OCI-LY7 (cell line): ENCODE measurements around the gene RNF168. TPM values are rescaled to one million over a fixed set of nuclear protein-coding genes. Genes with fewer than 3 reads are reported as not detected.

ENCODE experiments used
- BruUV-seq: library from RNA; stranded (reverse); fragments of 400-500 nt; replicated peaks from 2 replicates; lab custom pipeline; 2021; lab: Mats Ljungman, UMichigan
- CTCF ChIA-PET: fragments of 300-600 bp; sonication (Branson Sonifier 250); formaldehyde crosslinking; loops from one replicate; lab custom pipeline; 2022; ENCODE audit warnings: antibody characterized with exemption; ENCODE audit not compliant: unreplicated experiment; lab: Charles Lee
- POLR2A ChIA-PET: fragments of 300-600 bp; sonication (Branson Sonifier 250); formaldehyde crosslinking; loops from one replicate; lab custom pipeline; 2022; ENCODE audit warnings: antibody characterized with exemption; lab: Charles Lee
- DNase-seq: peaks from one replicate; pipeline ENCODE4 v3.0.0-alpha.2; 2015; ENCODE audit warnings: low spot score
- H2AFZ ChIP-seq: fragments of 200-600 bp; sonication (generic), shearing (Covaris generic); 2 replicates; pipeline ENCODE4 v1.6.1; 2014; ENCODE audit warnings: mild to moderate bottlenecking, antibody characterized with exemption, low read length, moderate library complexity
- H3K27ac ChIP-seq: fragments of 200-600 bp; sonication (generic); 2 replicates; pipeline ENCODE4 v1.5.1; 2014; ENCODE audit warnings: mixed run types, low read depth, mild to moderate bottlenecking, moderate library complexity, low read length, inconsistent platforms; ENCODE audit not compliant: poor library complexity, severe bottlenecking
- H3K36me3 ChIP-seq: fragments of 200-600 bp; sonication (generic); 2 replicates; pipeline ENCODE4 v1.6.1; 2014; ENCODE audit warnings: mild to moderate bottlenecking, antibody characterized with exemption, low read length, moderate library complexity, mixed read lengths; ENCODE audit not compliant: insufficient read depth
- H3K4me1 ChIP-seq: fragments of 200-600 bp; sonication (generic); 2 replicates; pipeline ENCODE4 v1.5.1; 2014; ENCODE audit warnings: mild to moderate bottlenecking, low read length; ENCODE audit not compliant: insufficient read depth, poor library complexity, severe bottlenecking
- H3K4me2 ChIP-seq: fragments of 200-600 bp; sonication (generic); 2 replicates; pipeline ENCODE4 v1.6.1; 2014; ENCODE audit warnings: mild to moderate bottlenecking, low read length
- H3K4me3 ChIP-seq: fragments of 200-600 bp; sonication (generic); 2 replicates; pipeline ENCODE4 v1.5.1; 2014; ENCODE audit warnings: mild to moderate bottlenecking, low read depth, low read length; ENCODE audit not compliant: poor library complexity, severe bottlenecking
- H3K79me2 ChIP-seq: fragments of 200-600 bp; sonication (generic); 2 replicates; pipeline ENCODE4 v1.6.1; 2016; ENCODE audit warnings: low read depth, mild to moderate bottlenecking, low read length, moderate library complexity, mixed read lengths; ENCODE audit not compliant: insufficient read depth
- H3K9me2 ChIP-seq: fragments of 200-600 bp; sonication (generic); 2 replicates; pipeline ENCODE4 v1.6.1; 2016; ENCODE audit warnings: mild to moderate bottlenecking, low read length, mixed read lengths; ENCODE audit not compliant: insufficient read depth
- H3K9me3 ChIP-seq: fragments of 200-600 bp; sonication (generic); 2 replicates; pipeline ENCODE4 v1.6.1; 2014; ENCODE audit warnings: mild to moderate bottlenecking, mixed run types, low read length, mixed read lengths
- H4K20me1 ChIP-seq: fragments of 200-600 bp; sonication (generic); 2 replicates; pipeline ENCODE4 v1.6.1; 2014; ENCODE audit warnings: mild to moderate bottlenecking, antibody characterized with exemption, low read length, moderate library complexity, mixed read lengths; ENCODE audit not compliant: insufficient read depth
- CTCF ChIP-seq: fragments of 200-600 bp; sonication (generic); conservative IDR thresholded peaks from 2 replicates; pipeline ENCODE4 v1.5.1; 2014; ENCODE audit warnings: mild to moderate bottlenecking, antibody characterized with exemption, low read length, moderate library complexity, mixed read lengths
- EZH2phosphoT487 ChIP-seq: fragments of 200-600 bp; sonication (generic); IDR thresholded peaks from 2 replicates; pipeline ENCODE4 v1.6.1; 2018; ENCODE audit warnings: low read depth, borderline replicate concordance, mild to moderate bottlenecking, mixed run types, antibody characterized with exemption, low read length, moderate library complexity, mixed read lengths
- intact Hi-C: fragments of 100-400 bp; cut with micrococcal nuclease; formaldehyde crosslinking; loops from one replicate; pipeline ENCODE4 v1.10.0; 2022; ENCODE audit not compliant: unreplicated experiment
- total RNA-seq, 2 experiments: library from RNA; depleted of rRNA in 1 of 2; stranded (reverse); fragments of >200 nt in 1 of 2; shearing (Covaris generic) in 1 of 2; gene quantifications; 2 replicates each; pipeline ENCODE4 v1.2.3, GENCODE V29; 2014 to 2022

Gene RNF168
- total RNA-seq, 2 experiments from 2014 or later = 31.3 to 38.1 TPM

GRCh38 chr3:196517162-196517800, 13.7 kb upstream of the RNF168 start:
- no TSS peak for BruUV-seq
- no peaks in the 10 kb centered on the region for H3K36me3 ChIP-seq
- no peak overlapping the region for H3K27ac ChIP-seq
- no peaks in the 10 kb centered on the region for H4K20me1 ChIP-seq
- no peaks in the 10 kb centered on the region for H3K79me2 ChIP-seq
- H3K9me2 ChIP-seq = no peaks in the 10 kb centered on the region
- H2AFZ ChIP-seq = no peak overlapping the region
- no peaks in the 10 kb centered on the region for H3K4me1 ChIP-seq
- no peak for TF ChIP-seq CTCF
- TF ChIP-seq EZH2phosphoT487 = no peak
- no peak overlapping the region for H3K4me2 ChIP-seq
- CTCF ChIA-PET = no interaction called here
- DNase-seq = no peak
- POLR2A ChIA-PET = interaction anchor here (0.6 to 1.4 kb wide), 3 partner anchors 27 to 528 kb away, joined by 3 to 6 read pairs (median 4); no protein-coding TSS in a partner anchor
- intact Hi-C loops = no loop called here
- H3K4me3 ChIP-seq = no peak overlapping the region
- peaks cover 26% of the 10 kb centered on the region for H3K9me3 ChIP-seq

GRCh38 chr3:196514913-196515621, 11.5 kb upstream of the RNF168 start, which contains the start of gene SMCO1:
SMCO1 (minus strand) TSS chr3:196515346; CDS start chr3:196515209, 137 bp downstream.
- no peak within 1 kb of the TSS for H2AFZ ChIP-seq
- H3K9me3 ChIP-seq = peaks cover 22% of the 10 kb centered on the region
- BruUV-seq = no TSS peak
- no peaks in the 10 kb centered on the region for H3K36me3 ChIP-seq
- ChIA-PET CTCF (no interaction called here), POLR2A (no interaction called here)
- H3K4me1 ChIP-seq = no peaks in the 10 kb centered on the region
- no peak within 1 kb of the TSS for H3K27ac ChIP-seq
- TF ChIP-seq CTCF (no peak), EZH2phosphoT487 (no peak)
- H3K4me3 ChIP-seq = no peak within 1 kb of the TSS
- no peak for DNase-seq
- H3K79me2 ChIP-seq = no peaks in the 10 kb centered on the region
- no peaks in the 10 kb centered on the region for H3K9me2 ChIP-seq
- H4K20me1 ChIP-seq = no peaks in the 10 kb centered on the region
- intact Hi-C loops = no loop called here
- H3K4me2 ChIP-seq = no peak within 1 kb of the TSS

GRCh38 chr3:196514350-196514716, 10.8 kb upstream of the RNF168 start:
- CTCF ChIA-PET = no interaction called here
- H3K27ac ChIP-seq = no peak overlapping the region

More at GRCh38 chr3:196514350-196514716, 10.8 kb upstream of the RNF168 start:
- Histone ChIP-seq H2AFZ (no peak overlapping the region), H3K4me1 (no peaks in the 10 kb centered on the region), H3K9me3 (peaks cover 14% of the 10 kb centered on the region), H3K36me3 (no peaks in the 10 kb centered on the region), H3K9me2 (no peaks in the 10 kb centered on the region), H4K20me1 (no peaks in the 10 kb centered on the region), H3K79me2 (no peaks in the 10 kb centered on the region), H3K4me3 (no peak overlapping the region), H3K4me2 (no peak overlapping the region)
- no peak for DNase-seq
- POLR2A ChIA-PET = interaction anchor here (0.6 kb wide), 2 partner anchors 52 to 225 kb away, joined by 3 read pairs; no protein-coding TSS in a partner anchor
- no TSS peak for BruUV-seq
- TF ChIP-seq EZH2phosphoT487 (no peak), CTCF (no peak)
- intact Hi-C loops = no loop called here
